Loucy (cell line): ENCODE data around the gene NKPD1.

Experiments used
- EZH2phosphoT487 ChIP-seq: fragments of 200-600 bp; IDR thresholded peaks from 2 replicates; pipeline ENCODE4 v1.6.1; 2018; ENCODE audit warnings: antibody characterized with exemption, mild to moderate bottlenecking, moderate library complexity, borderline replicate concordance
- TF ChIP-seq, protein P1 (sequence below): fragments of 200-600 bp; sonication (generic); conservative IDR thresholded peaks from 2 replicates; pipeline ENCODE4 v1.5.1; 2014; ENCODE audit warnings: mild to moderate bottlenecking, antibody characterized with exemption, low read length

DNA sequence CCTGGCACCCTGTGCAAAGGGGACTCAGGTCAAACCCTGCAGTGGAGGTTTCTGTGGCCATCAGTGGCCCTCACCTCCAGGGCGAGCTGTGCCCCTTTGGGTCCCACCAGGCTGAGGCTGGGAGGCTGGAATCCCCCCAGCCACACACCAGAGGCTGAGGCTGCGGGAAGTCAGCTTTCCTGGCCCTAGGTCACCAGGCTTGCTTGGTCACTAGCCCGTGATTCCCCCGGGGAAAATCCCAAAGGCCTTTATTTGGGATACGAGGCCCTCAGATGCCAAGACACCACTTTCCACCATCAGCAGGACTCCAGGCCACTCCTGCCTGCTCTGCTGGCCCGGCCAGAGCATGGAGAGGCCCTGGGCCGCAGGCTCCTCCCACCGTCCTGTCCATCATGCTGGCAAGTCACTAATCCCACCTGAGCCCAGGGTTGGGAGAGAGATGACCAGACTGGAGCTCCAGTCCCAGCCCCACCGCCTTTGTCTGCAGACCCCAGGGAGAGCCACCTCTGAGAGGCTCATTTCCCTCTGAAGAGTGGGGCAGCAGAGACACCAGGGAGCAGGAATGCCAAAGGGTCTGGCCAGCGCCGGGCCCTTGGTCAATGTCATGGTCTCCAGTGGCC, 4.7 kb downstream of the NKPD1 start:
- TF ChIP-seq, protein P1, sequence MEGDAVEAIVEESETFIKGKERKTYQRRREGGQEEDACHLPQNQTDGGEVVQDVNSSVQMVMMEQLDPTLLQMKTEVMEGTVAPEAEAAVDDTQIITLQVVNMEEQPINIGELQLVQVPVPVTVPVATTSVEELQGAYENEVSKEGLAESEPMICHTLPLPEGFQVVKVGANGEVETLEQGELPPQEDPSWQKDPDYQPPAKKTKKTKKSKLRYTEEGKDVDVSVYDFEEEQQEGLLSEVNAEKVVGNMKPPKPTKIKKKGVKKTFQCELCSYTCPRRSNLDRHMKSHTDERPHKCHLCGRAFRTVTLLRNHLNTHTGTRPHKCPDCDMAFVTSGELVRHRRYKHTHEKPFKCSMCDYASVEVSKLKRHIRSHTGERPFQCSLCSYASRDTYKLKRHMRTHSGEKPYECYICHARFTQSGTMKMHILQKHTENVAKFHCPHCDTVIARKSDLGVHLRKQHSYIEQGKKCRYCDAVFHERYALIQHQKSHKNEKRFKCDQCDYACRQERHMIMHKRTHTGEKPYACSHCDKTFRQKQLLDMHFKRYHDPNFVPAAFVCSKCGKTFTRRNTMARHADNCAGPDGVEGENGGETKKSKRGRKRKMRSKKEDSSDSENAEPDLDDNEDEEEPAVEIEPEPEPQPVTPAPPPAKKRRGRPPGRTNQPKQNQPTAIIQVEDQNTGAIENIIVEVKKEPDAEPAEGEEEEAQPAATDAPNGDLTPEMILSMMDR = no peak
- no peak for TF ChIP-seq EZH2phosphoT487
